K562 (cell line): Measurements from ENCODE around the gene PLCB1. TPM values are rescaled to one million over a fixed set of nuclear protein-coding genes. Genes with fewer than 3 reads are reported as not detected.

Source experiments
- ATAC-seq: fragments of 200-7000 bp; cut with Tn5 transposase; 3 replicates; pipeline ENCODE4 v1.9.1; 2020; ENCODE audit warnings: moderate library complexity
- BruUV-seq: library from RNA; stranded (reverse); fragments of 400-500 nt; replicated peaks from 2 replicates; lab custom pipeline; 2021; lab: Mats Ljungman, UMichigan
- CTCF ChIA-PET: fragments of 300-600 bp; formaldehyde crosslinking; extraction: SDS; loops from one replicate; lab custom pipeline; 2021; ENCODE audit warnings: low intra/inter-chr PET ratio; lab: Yijun Ruan, JAX
- POLR2A ChIA-PET: fragments of 300-600, 350-650 bp; sonication (Branson Sonifier 250); formaldehyde crosslinking; extraction: SDS; loops from one replicate; lab custom pipeline; 2021; ENCODE audit warnings: antibody characterized with exemption, inconsistent platforms; lab: Yijun Ruan, JAX
- DNase-seq, 4 experiments: peaks; one replicate each; pipeline versions ENCODE4 v3.0.0 to v3.0.0-alpha.2; 2011 to 2018; ENCODE audit warnings: low spot score in 3 of 4, mixed read lengths in 3 of 4; ENCODE audit errors: extremely low read depth in 1 of 4
- FAIRE-seq: peaks from 2 replicates; lab custom pipeline; 2011; peaks lifted over from hg19 to GRCh38; lab: Jason Lieb, UNC
- H2AFZ ChIP-seq: 2 replicates; pipeline ENCODE4 v1.6.0; 2011; ENCODE audit warnings: low read depth, low read length, control low read depth, inconsistent platforms
- H3K27ac ChIP-seq: fragments of 200-600 bp; 3 replicates; pipeline ENCODE4 v1.8.0; 2011; ENCODE audit warnings: low read depth, mild to moderate bottlenecking, control low read depth, inconsistent platforms, low read length, moderate library complexity, mixed read lengths; ENCODE audit errors: extremely low read depth
- H3K27me3 ChIP-seq, 2 experiments: fragments of 300-600 bp in 1 of 2; 2 replicates in 1 of 2; 3 replicates in 1 of 2; pipeline versions ENCODE4 v1.6.0 to v1.8.0; 2011; ENCODE audit warnings: inconsistent platforms in 2 of 2, low read length in 2 of 2, mild to moderate bottlenecking in 1 of 2, mixed read lengths in 1 of 2, moderate library complexity in 1 of 2; ENCODE audit not compliant: control insufficient read depth in 2 of 2, insufficient read depth in 2 of 2
- H3K36me3 ChIP-seq: fragments of 300-600 bp; 3 replicates; pipeline ENCODE4 v1.8.0; 2011; ENCODE audit warnings: mild to moderate bottlenecking, low read length, inconsistent platforms; ENCODE audit not compliant: control insufficient read depth, insufficient read depth
- H3K4me1 ChIP-seq, 2 experiments: fragments of 200-600 bp in 1 of 2; replicated peaks in 1 of 2; 2 replicates in 1 of 2; 3 replicates in 1 of 2; pipeline versions ENCODE4 v1.5.1 to v1.8.0; 2011; ENCODE audit warnings: inconsistent platforms in 2 of 2, low read length in 2 of 2, mild to moderate bottlenecking in 1 of 2, mixed read lengths in 1 of 2, moderate library complexity in 1 of 2; ENCODE audit not compliant: control insufficient read depth in 2 of 2, insufficient read depth in 2 of 2
- H3K4me2 ChIP-seq: 2 replicates; pipeline ENCODE4 v1.6.1; 2011; ENCODE audit warnings: low read length, control low read depth, inconsistent platforms, mixed read lengths; ENCODE audit not compliant: insufficient read depth
- H3K4me3 ChIP-seq: fragments of 200-600 bp; sonication (generic), shearing (Covaris generic); 2 replicates; pipeline ENCODE4 v1.5.1; 2016; ENCODE audit warnings: control low read depth, inconsistent platforms
- H3K79me2 ChIP-seq: fragments of 200-600 bp; 3 replicates; pipeline ENCODE4 v1.8.0; 2011; ENCODE audit warnings: low read length, inconsistent platforms; ENCODE audit not compliant: control insufficient read depth, insufficient read depth
- H3K9ac ChIP-seq, 2 experiments: 2 replicates each; pipeline versions ENCODE4 v1.6.0 to v1.6.1; 2011; ENCODE audit warnings: low read depth in 2 of 2, low read length in 2 of 2, control low read depth in 1 of 2, inconsistent platforms in 1 of 2, mild to moderate bottlenecking in 1 of 2, mixed read lengths in 1 of 2; ENCODE audit not compliant: insufficient read depth in 1 of 2
- H3K9me1 ChIP-seq: one replicate; pipeline ENCODE4 v1.6.0; 2011; ENCODE audit warnings: inconsistent platforms, mild to moderate bottlenecking, low read length, moderate library complexity; ENCODE audit not compliant: control insufficient read depth, insufficient read depth
- H3K9me3 ChIP-seq: replicated peaks from 2 replicates; pipeline ENCODE4 v1.5.1; 2011; ENCODE audit warnings: low read depth, low read length, inconsistent platforms; ENCODE audit not compliant: control insufficient read depth, insufficient read depth
- H4K20me1 ChIP-seq: replicated peaks from 2 replicates; pipeline ENCODE4 v1.6.1; 2011; ENCODE audit warnings: low read length, inconsistent platforms, mixed read lengths; ENCODE audit not compliant: control insufficient read depth, insufficient read depth
- ADNP ChIP-seq: fragments of 200-800 bp; sonication (Bioruptor generic); IDR thresholded peaks from 2 replicates; pipeline ENCODE4 v1.6.1; 2016; ENCODE audit warnings: missing genetic modification characterization, missing compliant biosample characterization
- CBX2 ChIP-seq: fragments of 200-600 bp; sonication (generic); IDR thresholded peaks from one replicate; pipeline ENCODE4 v1.6.1; 2012; ENCODE audit warnings: mild to moderate bottlenecking, low read length, inconsistent platforms; ENCODE audit not compliant: insufficient read depth, poor library complexity, severe bottlenecking
- FOXJ2 ChIP-seq: fragments of 200-800 bp; sonication (Bioruptor generic); IDR thresholded peaks from 2 replicates; pipeline ENCODE4 v1.6.1; 2016; ENCODE audit warnings: missing genetic modification characterization, missing compliant biosample characterization
- HNRNPH1 ChIP-seq: fragments of 200-400 bp; formaldehyde crosslinking; optimal IDR thresholded peaks from 2 replicates; pipeline ENCODE3; 2017; ENCODE audit warnings: low read depth, mild to moderate bottlenecking, low read length, moderate library complexity
- MIER1 ChIP-seq: fragments of 450-650 bp; IDR thresholded peaks from 2 replicates; pipeline ENCODE4 v1.6.1; 2016; ENCODE audit warnings: antibody characterized with exemption, mild to moderate bottlenecking, low read depth
- MYC ChIP-seq, 2 experiments: fragments of 250-450 bp in 1 of 2; sonication (Bioruptor Pico) in 1 of 2; IDR thresholded peaks; 2 replicates each; pipeline versions ENCODE4 v1.5.1 to v1.6.1; 2012 to 2021; ENCODE audit warnings: low read depth in 2 of 2, borderline replicate concordance in 1 of 2, improper control_type of control experiment in 1 of 2, low read length in 1 of 2, mild to moderate bottlenecking in 1 of 2, moderate library complexity in 1 of 2
- NRF1 ChIP-seq, 2 experiments: fragments of 450-650 bp; IDR thresholded peaks in 1 of 2; conservative IDR thresholded peaks in 1 of 2; 2 replicates each; pipeline ENCODE4 v1.6.1; 2014; ENCODE audit warnings: mild to moderate bottlenecking in 2 of 2
- TCF7 ChIP-seq: sonication (generic); IDR thresholded peaks from 2 replicates; pipeline ENCODE4 v1.6.1; 2016; ENCODE audit warnings: antibody characterized with exemption, borderline replicate concordance
- U2AF2 ChIP-seq: fragments of 200-400 bp; formaldehyde crosslinking; optimal IDR thresholded peaks from 2 replicates; pipeline ENCODE3; 2017; ENCODE audit warnings: low read depth, mild to moderate bottlenecking, low read length
- XRCC4 ChIP-seq: IDR thresholded peaks from one replicate; pipeline ENCODE4 v1.6.1; 2011; ENCODE audit not compliant: insufficient read depth, insufficient read length; ENCODE audit errors: extremely low read depth
- ZNF184 ChIP-seq: sonication (generic); formaldehyde crosslinking; IDR thresholded peaks from 2 replicates; pipeline ENCODE4 v1.5.0; 2020; ENCODE audit warnings: missing genetic modification reagents
- WGBS: fragments of 100-300 bp; shearing (Covaris generic); methylation state at CpG from one replicate; pipeline ENCODE4 v1.1.6; 2016; ENCODE audit warnings: low coverage, mixed read lengths; ENCODE audit not compliant: insufficient coverage; ENCODE audit errors: missing lambda C conversion rate; 5-methylcytosine and 5-hydroxymethylcytosine counted together
- in situ Hi-C: fragments of 300-500 bp; cut with MboI; formaldehyde crosslinking; loops from 4 replicates; pipeline ENCODE4 v1.15.0; 2018; ENCODE audit warnings: inconsistent platforms, mixed read lengths
- intact Hi-C: fragments of 100-400 bp; cut with micrococcal nuclease; formaldehyde crosslinking; loops from 2 replicates; pipeline ENCODE4 v1.14.2; 2022
- polyA plus RNA-seq, 8 experiments: library from polyadenylated mRNA; depleted of rRNA in 4 of 8; stranded (reverse) in 5 of 8; unstranded in 3 of 8; fragments of >200 nt; fragmentation: Nextera tagmentation in 2 of 8; fragmentation: Illumina TruSeq in 1 of 8; extraction: Ambion mirVana in 2 of 8; extraction: Trizol in 1 of 8; gene quantifications; 2 replicates each; pipeline versions ENCODE4 v1.2.1 to v1.2.3, GENCODE V29; 2011 to 2014; ENCODE audit warnings: inconsistent platforms in 1 of 8, missing spikeins in 1 of 8
- total RNA-seq, 7 experiments: library from RNA; depleted of rRNA in 6 of 7; stranded (reverse); fragments of >200 nt in 6 of 7; fragmentation: Illumina TruSeq in 2 of 7; extraction: Trizol in 2 of 7; gene quantifications; 2 replicates each; pipeline versions ENCODE4 v1.2.1 to v1.2.3, GENCODE V29; 2011 to 2021; ENCODE audit warnings: low replicate concordance in 1 of 7
- TF ChIP-seq, protein P1 (sequence below): fragments of 450-650 bp; IDR thresholded peaks from 2 replicates; pipeline ENCODE4 v1.6.1; 2016; ENCODE audit warnings: low read depth, mild to moderate bottlenecking, moderate library complexity
- TF ChIP-seq, protein P2 (sequence below): fragments of 450-650 bp; IDR thresholded peaks from 2 replicates; pipeline ENCODE4 v1.6.1; 2016; ENCODE audit warnings: missing biosample characterization, missing genetic modification characterization
- TF ChIP-seq, protein P3 (sequence below): fragments of 250-450 bp; sonication (Bioruptor Pico); IDR thresholded peaks from 2 replicates; pipeline ENCODE4 v1.5.0; 2020; ENCODE audit warnings: mild to moderate bottlenecking, borderline replicate concordance
- TF ChIP-seq, protein P4 (sequence below): IDR thresholded peaks from 2 replicates; pipeline ENCODE4 v1.6.1; 2011; ENCODE audit not compliant: insufficient read length; ENCODE audit errors: extremely low read depth

PLCB1 gene
- total and polyA plus RNA-seq, 9 of the 15 experiments (the other 6 are each of a cell fraction or from before 2014, with no cell fraction given) = 0.34 to 3.1 (median 1.3) TPM

DNA sequence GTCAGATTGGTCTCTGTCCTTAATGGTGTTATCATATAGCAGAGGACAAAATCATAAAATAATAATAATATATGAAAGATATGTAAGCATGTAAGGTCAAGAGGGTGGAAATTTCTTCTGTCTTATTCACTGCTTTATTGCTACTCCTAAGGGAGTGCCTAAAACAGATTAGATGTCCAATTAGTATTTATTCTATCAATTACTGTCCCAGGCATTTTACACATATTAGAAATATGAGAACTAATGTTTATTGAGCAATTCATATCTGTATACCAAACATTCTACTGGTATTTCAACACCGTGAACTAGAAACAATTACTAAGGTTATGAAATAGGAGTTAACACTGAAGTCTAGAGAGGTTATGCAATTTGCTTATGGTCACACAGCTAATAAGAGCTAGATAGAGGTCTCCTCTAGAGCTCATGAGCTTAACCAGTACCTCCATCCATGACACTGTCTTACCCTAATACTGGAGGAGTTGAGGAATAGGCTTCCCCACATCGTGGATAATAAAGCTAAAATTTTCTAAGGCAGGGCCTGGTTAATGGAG, 302.3 kb downstream of the PLCB1 start:
- no peak for FAIRE-seq
- ChIA-PET CTCF (no interaction called here), POLR2A (no interaction called here)
- DNase-seq = no peak
- in situ Hi-C loops = no loop called here
- no peak for TF ChIP-seq NRF1 (conservative IDR thresholded peaks at IDR 0.05 in 1 of 2, IDR thresholded peaks at IDR 0.05 in 1 of 2)
- no peak for TF ChIP-seq ADNP (tag)
- TF ChIP-seq XRCC4 = no peak
- no peak for TF ChIP-seq FOXJ2 (tag)
- TF ChIP-seq MYC (IDR thresholded peaks at IDR 0.05; ENCODE audit: low read depth, low read length) = no peak
- TF ChIP-seq MYC (CRISPR knock-in tag; IDR thresholded peaks at IDR 0.05; ENCODE audit: borderline replicate concordance, low read depth) = no peak
- no peak for TF ChIP-seq U2AF2
- TF ChIP-seq, protein P1, sequence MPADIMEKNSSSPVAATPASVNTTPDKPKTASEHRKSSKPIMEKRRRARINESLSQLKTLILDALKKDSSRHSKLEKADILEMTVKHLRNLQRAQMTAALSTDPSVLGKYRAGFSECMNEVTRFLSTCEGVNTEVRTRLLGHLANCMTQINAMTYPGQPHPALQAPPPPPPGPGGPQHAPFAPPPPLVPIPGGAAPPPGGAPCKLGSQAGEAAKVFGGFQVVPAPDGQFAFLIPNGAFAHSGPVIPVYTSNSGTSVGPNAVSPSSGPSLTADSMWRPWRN = no peak
- TF ChIP-seq HNRNPH1 = no peak
- no peak for TF ChIP-seq ZNF184 (CRISPR knock-in tag)
- no peak for TF ChIP-seq CBX2
- TF ChIP-seq, protein P2, sequence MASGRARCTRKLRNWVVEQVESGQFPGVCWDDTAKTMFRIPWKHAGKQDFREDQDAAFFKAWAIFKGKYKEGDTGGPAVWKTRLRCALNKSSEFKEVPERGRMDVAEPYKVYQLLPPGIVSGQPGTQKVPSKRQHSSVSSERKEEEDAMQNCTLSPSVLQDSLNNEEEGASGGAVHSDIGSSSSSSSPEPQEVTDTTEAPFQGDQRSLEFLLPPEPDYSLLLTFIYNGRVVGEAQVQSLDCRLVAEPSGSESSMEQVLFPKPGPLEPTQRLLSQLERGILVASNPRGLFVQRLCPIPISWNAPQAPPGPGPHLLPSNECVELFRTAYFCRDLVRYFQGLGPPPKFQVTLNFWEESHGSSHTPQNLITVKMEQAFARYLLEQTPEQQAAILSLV (tag) = no peak
- TF ChIP-seq, protein P3, sequence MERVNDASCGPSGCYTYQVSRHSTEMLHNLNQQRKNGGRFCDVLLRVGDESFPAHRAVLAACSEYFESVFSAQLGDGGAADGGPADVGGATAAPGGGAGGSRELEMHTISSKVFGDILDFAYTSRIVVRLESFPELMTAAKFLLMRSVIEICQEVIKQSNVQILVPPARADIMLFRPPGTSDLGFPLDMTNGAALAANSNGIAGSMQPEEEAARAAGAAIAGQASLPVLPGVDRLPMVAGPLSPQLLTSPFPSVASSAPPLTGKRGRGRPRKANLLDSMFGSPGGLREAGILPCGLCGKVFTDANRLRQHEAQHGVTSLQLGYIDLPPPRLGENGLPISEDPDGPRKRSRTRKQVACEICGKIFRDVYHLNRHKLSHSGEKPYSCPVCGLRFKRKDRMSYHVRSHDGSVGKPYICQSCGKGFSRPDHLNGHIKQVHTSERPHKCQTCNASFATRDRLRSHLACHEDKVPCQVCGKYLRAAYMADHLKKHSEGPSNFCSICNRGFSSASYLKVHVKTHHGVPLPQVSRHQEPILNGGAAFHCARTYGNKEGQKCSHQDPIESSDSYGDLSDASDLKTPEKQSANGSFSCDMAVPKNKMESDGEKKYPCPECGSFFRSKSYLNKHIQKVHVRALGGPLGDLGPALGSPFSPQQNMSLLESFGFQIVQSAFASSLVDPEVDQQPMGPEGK (CRISPR knock-in tag) = no peak
- TF ChIP-seq, protein P4, sequence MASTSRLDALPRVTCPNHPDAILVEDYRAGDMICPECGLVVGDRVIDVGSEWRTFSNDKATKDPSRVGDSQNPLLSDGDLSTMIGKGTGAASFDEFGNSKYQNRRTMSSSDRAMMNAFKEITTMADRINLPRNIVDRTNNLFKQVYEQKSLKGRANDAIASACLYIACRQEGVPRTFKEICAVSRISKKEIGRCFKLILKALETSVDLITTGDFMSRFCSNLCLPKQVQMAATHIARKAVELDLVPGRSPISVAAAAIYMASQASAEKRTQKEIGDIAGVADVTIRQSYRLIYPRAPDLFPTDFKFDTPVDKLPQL = no peak
- TF ChIP-seq TCF7 = no peak
- TF ChIP-seq MIER1 = no peak
- H3K27ac ChIP-seq = no peak overlapping the region
- no peaks in the 10 kb centered on the region for H3K4me1 ChIP-seq
- H3K79me2 ChIP-seq = no peaks in the 10 kb centered on the region
- ATAC-seq = no peak
- no peak overlapping the region for H3K4me3 ChIP-seq
- no peak overlapping the region for H3K9ac ChIP-seq
- H4K20me1 ChIP-seq = no peaks in the 10 kb centered on the region
- H2AFZ ChIP-seq = no peak overlapping the region
- no TSS peak for BruUV-seq
- no peak overlapping the region for H3K4me2 ChIP-seq
- no peaks in the 10 kb centered on the region for H3K9me3 ChIP-seq
- H3K9me1 ChIP-seq = no peaks in the 10 kb centered on the region
- no peaks in the 10 kb centered on the region for H3K27me3 ChIP-seq
- H3K36me3 ChIP-seq = no peaks in the 10 kb centered on the region
- intact Hi-C loops = no loop called here
- 0% methylated on average over 2 of the region's 2 CpGs for WGBS
